T follicular helper cell (primary cell): Measurements from ENCODE around the gene SLC52A3.
"Not testable (repeated sequence)": the region's sequence is repeated elsewhere in the genome, so short reads cannot be mapped to it uniquely, and the experiment has no call there.

Source experiments
- DNase-seq: peaks from one replicate; pipeline ENCODE4 v3.0.0-alpha.2; 2020; ENCODE audit warnings: low read depth
- total RNA-seq, 2 experiments: gene quantifications; one replicate each; lab custom pipeline; 2026; lab: John Stamatoyannopoulos, UW

Gene SLC52A3
- 0 reads per million in 2 experiments for total RNA-seq

DNA sequence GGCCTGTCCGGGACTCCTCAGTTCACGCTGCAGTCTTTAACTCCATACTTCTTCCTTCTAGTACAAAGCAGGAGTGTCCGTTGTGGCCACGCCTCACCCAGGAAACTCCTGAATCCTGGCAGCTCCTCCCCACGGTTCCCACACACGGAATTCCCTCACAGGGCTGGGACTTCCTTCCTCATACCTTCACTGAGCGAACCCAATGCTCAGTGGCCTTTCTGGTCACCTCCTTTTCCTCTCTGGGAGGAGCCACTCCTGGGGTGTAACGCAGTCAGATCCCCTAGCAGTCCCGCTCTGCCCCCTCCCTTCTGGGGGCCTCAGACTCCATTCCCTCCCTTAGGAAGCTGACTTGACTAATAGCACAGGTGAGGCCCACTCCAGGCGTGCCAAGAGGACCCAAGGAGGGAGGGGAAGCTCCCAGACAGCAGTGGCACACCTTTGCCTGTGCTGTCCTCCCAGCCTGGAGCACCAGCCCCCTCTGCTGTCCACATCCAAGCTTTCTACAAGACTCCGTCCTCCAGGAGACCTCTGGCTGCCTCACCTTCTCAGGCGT is at the start of gene SLC52A3:
TSS of gene SLC52A3 (minus strand) at position 75 of the 553 bp plus-strand sequence. CDS start 2,726 bp downstream, outside the sequence.
- DNase-seq, result no peak

DNA sequence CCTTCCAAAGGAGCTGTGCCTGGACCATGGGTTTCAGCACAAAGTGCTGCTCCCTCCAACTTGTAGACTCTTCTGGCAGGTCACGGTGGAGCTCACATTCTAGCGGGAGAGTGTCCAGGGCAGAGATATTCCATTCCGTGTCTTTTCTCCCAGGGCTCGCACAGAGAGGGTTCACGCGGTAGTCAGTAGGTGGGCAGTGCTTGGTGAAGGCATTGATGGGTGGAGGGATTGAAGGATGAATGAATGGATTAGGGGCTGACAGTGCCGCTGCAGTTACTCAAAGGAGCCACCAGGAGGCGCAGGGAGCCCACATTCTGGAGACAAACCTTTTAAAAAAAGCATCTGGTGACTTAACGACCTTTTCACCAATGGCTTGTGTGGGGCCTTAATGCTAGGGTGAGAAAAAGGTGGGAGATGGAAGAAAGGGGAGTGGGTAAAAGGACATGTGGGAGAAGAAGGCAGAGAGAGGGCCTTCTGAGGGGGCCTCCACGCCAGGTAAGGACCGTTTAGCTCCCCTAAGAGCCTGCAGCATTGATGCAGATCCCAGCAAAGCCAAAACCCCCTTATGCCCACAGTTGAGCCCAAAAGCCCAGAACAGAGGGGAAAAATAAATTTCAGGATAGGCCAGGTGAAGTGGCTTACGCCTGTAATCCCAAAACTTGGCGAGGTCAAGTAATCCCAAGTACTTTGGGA is 47.8 kb upstream of the SLC52A3 start:
- peak; percentile 53 for DNase-seq

- no peak for DNase-seq
Measured at GRCh38 chr20:815226-815625, 46.9 kb upstream of the SLC52A3 start.

GRCh38 chr20:813390-813789 is 45.1 kb upstream of the SLC52A3 start:
- no peak for DNase-seq

- DNase-seq, result not testable (repeated sequence)
Measured at GRCh38 chr20:812435-812814, 44.1 kb upstream of the SLC52A3 start.

- DNase-seq, result not testable (repeated sequence)
Measured at GRCh38 chr20:811776-812434, 43.6 kb upstream of the SLC52A3 start.

GRCh38 chr20:805713-806112 is 37.4 kb upstream of the SLC52A3 start:
- DNase-seq, result no peak

DNA sequence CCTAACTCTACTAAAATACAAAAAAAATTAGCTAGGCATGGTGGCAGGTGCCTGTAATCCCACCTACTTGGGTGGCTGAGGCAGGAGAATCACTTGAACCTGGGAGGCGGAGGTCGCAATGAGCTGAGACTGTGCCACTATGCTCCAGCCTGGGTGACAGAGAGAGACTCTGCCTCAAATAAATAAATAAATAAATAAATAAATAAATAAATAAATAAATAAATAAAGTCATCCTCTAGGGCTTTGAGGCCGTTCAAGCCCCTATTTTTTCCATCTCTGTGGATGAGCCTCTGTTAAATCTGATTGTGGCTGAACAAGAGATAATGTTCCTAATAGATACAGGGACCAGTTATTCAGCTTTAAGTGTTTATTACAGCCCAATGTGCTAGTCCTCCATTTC is 33.4 kb upstream of the SLC52A3 start:
- no peak for DNase-seq

DNA sequence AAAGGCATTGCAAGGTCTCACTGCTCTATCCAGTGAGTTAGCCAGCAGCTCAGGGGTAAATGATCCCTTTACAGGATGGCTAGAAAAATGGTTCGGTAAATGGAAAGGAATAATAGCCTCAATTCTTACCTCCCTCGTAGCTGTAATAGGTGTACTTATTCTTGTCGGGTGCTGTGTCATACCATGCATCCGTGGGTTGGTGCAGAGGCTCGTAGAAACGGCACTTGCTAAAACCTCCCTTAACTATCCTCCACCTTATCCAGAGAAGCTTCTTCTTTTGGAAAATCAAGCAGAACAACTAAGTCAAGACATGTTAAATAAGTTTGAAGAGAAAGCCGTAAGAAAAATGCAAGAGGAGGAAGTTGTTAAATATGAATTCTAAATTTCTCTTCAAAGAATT is 31.7 kb upstream of the SLC52A3 start:
- DNase-seq, result not testable (repeated sequence)

- not testable (repeated sequence) for DNase-seq
Measured at GRCh38 chr20:798746-799145, 30.4 kb upstream of the SLC52A3 start.

- no peak for DNase-seq
Measured at GRCh38 chr20:796921-797320, 28.6 kb upstream of the SLC52A3 start.

GRCh38 chr20:792248-792647 is 23.9 kb upstream of the SLC52A3 start:
- DNase-seq, result no peak

- DNase-seq, result no peak
Measured at GRCh38 chr20:791056-791455, 22.8 kb upstream of the SLC52A3 start.

GRCh38 chr20:787825-788224 is 19.5 kb upstream of the SLC52A3 start:
- no peak for DNase-seq

DNA sequence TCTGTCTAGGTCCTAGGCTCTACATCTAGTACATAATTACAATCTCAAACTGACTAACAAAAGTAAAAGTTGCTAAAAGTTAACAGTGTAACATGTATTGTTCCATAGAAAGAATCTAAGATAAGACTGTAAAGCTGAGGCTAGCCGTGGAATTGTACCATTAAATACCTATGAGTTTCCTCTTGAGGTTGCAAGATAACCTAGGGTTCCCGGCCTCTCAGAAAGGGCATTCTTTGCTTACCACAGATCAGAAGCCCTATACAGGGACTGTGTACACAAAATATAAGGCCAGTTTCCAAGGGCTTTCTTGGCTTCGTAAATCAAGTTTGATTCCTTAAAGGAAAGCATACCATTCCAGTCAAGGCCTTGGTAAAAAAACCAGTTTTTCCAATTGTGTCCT is 11.5 kb upstream of the SLC52A3 start:
- DNase-seq, result no peak

DNA sequence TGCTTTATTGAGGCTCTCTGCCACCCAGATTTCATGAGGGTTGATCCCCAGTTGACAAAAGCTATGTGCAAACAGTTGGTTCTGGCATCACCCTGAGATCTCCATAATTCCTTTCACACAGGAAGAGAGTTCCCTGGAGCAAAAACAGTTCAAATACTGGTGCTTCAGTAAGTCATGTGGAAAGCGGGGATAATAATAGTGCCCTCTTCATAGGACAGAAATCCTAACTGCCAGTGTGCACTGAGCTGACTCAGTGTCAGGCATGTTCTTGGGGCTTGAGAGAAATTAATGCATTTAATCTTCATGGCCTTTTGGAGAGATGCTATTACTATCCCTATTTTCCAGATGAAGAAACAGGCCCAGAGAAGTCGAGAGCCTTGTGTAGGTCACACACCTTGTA is 7.9 kb upstream of the SLC52A3 start:
- DNase-seq, result no peak

DNA sequence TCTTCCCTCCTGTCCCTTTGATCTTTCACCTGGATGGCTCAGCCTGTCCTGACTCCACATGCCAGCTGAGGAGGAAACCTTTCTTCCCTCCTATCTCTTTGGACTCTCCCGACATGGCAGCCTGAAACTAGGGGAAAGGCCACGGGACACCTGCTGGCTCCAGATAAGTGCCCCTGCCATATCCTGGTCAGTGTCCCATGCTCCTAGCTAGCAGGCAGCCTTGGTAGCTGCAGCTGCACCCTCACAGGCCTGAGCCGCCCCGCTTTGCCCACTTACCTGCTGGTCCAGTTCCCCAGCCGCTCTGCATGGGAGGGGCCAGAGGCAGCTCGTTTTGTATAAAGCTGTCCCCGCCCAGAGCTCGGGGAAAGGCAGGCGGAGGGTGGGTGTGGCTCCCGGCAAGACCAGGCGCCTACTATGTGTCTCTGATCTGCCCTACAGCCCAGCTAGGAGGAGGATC is 7.4 kb upstream of the SLC52A3 start:
- DNase-seq, result no peak

GRCh38 chr20:774660-775057 is 6.4 kb upstream of the SLC52A3 start:
- DNase-seq, result no peak

DNA sequence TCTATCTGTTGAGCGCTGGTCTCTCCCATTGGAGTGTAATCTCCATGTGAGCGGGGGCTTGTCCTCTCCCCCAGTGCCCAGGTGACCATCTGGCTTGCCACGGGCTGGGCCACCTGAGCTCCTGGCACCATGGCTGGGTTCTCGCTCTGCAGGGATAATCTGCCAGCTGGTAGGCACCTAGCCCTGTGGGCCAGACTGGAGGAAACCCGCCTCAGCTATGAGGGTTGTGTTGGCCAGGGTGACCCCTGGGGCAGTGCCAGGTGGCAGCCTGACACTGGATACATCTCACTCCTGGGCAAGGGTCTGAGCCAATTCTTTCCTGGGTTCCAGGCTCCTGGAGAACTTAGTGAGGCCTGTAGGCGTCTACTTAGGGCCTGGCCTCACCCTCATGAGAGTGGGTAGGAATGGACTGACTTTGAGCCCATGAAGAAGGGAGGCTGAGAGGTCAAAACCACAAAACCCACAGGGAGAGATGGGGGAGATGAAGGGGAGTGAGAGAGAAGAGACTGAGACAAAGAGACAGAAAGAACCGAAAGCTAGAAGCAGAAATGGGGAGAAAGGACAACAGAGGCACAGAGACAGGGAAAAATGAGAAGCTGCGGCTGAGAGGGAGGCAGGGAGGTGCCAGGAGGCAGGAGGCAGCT is 5.8 kb upstream of the SLC52A3 start:
- DNase-seq, result no peak

- DNase-seq, result no peak
Measured at GRCh38 chr20:772806-773205, 4.5 kb upstream of the SLC52A3 start.

DNA sequence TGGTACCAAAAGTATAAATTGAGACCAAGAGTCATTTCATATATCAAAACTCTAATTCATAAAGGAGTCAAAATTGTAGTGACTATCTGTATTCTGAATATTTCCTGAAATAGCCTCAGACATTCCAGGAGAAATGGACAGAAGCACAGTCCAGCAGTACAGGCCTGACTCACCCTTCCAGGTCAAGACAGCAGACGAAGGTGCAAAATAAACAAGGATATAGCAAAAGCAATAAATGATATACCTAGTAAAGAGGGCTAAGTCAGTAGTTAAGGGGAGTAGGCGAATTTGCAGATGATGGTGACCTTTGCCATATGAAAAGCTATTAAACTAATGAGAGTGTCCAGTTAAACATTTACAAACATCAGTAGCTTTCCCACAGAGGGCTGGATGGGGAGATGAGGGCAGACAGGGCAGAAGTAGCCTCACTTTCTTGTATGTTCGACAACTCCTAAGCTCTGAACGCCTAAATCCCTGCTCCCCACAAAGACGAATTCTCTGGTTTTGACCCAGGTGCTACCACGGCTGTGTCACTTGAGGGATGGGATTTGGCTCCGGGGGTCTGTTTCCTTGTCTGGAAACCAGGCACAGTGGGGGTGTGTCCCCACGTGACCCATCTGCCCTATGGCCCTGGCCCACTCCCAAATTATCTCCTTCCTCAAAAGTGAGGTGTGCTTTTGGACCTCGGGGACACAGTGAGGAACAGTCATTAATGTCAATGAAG is 3.6 kb upstream of the SLC52A3 start:
- DNase-seq, result no peak

DNA sequence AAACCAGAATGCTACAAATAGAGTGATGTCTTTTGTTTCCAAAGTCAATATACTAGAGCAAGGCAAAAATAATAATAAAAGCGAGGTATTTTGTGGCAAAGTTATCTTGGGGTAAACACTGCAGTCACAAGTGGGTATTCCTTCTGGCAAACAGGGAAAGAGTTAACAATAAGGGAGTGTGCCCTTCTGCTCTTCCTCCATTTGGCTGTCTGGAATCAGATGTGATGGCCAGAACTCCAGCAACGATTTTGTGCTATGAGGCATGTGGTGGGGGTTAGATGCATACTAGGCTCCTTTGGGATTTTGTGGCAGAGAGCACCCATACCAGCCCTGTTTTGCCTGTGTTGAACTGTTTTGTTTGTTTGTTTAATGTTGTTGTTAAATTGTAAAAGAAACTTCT is 2.4 kb upstream of the SLC52A3 start:
- no peak for DNase-seq
